Central memory CD4-positive, alpha-beta T cell (primary cell): Measurements from ENCODE around the gene PFDN2.
"Not testable (repeated sequence)": the region's sequence is repeated elsewhere in the genome, so short reads cannot be mapped to it uniquely, and the experiment has no call there.

Source experiments
- DNase-seq: peaks from one replicate; pipeline ENCODE4 v3.0.0; 2022

Gene PFDN2

GRCh38 chr1:161080441-161081405 is 37.1 kb downstream of the PFDN2 start:
- no peak for DNase-seq

DNA sequence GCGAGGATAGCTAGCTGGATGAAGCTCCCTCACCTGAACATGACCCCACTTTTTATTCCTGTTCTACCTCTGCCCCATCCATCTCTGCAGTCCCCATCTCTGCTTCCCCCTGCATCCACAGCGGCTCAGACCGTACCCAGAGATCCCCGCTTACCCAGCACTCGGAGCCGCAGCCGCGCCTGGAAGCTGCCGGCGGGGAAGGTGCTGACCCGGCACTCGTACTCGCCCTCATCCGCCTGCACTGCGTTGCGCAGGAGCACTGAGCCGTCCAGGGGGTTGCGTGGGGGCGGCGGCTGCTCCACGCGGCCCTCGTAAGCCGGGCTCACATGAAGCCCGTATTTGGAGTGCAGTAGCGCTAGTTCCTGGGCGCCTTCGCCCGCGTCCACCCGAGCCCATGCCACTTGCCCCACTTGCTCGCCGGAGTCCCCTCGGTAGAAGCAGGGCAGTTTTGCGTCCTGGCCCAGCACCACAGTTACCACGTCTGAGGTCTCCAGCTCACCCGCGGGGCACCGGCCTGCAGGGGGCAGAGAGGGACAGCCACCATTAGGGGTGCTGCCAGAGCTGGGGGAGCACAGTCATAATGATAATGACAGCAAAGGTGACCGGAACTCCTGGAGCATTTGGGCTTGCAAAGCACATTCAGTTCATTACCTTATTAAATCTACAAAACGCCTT is 38.3 kb downstream of the PFDN2 start:
- no peak for DNase-seq

GRCh38 chr1:161077426-161077825 is 40.4 kb downstream of the PFDN2 start:
- no peak for DNase-seq

GRCh38 chr1:161076410-161076809 is 41.4 kb downstream of the PFDN2 start:
- no peak for DNase-seq

- DNase-seq, result no peak
Observed at GRCh38 chr1:161074676-161075368, 43.0 kb downstream of the PFDN2 start.

- no peak for DNase-seq
Observed at GRCh38 chr1:161073474-161074121, 44.2 kb downstream of the PFDN2 start.

- DNase-seq, result no peak
Observed at GRCh38 chr1:161072751-161073449, 44.9 kb downstream of the PFDN2 start.

DNA sequence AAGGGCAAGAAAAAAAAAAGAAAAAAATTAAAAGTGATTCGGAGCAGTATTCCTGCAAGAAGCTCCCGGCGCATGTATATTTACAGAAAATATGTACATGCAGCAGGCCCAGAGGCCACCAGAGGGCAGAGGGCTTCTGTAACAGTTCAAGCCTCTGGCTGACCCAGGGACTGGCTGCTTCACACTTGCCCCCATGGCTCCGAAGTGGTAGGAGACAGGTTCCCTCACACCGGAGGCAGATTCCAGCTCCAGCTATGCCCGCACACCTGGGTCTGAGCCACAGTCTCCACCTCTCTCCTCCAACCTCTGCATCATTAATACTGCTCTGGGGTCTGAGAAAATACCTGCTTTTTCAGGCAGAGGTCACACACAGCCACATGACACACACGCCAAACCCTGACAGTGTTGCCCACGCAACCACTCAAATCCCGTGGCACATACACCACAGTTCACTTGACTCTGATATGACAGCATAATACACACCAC is 45.9 kb downstream of the PFDN2 start:
- peak; percentile 30 for DNase-seq

DNA sequence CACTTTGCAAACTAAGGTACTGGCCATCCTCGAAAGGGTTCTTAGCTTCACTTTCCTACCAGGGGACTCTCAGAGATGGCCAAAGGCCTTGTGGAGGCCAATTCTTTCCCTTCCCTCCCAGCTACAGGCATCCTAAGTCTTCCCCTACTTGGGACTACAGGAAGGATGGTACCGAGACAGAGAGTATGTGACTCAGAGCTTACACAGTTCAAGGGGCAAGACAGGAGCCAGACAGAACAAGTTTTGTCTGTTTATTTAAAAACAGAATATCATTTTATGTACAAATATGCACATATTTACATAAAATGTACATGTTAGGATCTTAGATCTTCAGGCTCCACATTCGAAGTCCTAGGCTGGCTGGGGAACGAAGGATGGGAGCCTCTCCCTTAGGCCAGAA is 47.1 kb downstream of the PFDN2 start:
- no peak for DNase-seq

DNA sequence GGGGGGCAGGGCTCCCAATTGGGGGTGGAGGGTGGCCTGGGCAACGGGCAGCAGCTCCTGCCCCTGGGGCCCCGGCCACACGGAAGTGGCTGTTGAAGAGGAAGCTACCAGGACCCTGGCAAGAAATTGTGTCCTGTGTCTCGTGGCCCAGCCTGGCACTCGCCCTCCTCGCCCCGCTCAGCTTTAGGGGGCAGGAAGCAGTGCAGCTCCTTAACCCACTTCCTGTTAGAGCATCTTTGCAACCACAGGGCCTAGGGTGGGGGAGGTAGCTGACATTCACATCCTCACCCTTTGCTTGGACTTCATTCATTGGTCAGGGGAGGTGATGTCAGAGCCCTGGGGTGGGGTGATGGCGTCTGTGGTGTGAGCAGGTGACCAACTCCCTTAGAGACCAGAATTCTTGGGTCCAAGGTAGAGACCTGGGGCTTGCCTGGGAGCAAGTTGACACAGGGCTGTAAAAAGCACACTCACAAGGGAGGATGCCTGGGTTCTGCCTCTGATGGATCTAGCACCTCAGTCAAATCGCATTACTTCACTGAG is 48.0 kb downstream of the PFDN2 start, which contains the start of gene ARHGAP30:
Gene ARHGAP30, minus strand, starts transcription at position 161 of the 540 bp plus-strand sequence. CDS start 267 bp downstream, outside the sequence.
- DNase-seq, result peak; percentile 88

- peak; percentile 12 for DNase-seq
Observed at GRCh38 chr1:161069241-161069640, 48.6 kb downstream of the PFDN2 start.

DNA sequence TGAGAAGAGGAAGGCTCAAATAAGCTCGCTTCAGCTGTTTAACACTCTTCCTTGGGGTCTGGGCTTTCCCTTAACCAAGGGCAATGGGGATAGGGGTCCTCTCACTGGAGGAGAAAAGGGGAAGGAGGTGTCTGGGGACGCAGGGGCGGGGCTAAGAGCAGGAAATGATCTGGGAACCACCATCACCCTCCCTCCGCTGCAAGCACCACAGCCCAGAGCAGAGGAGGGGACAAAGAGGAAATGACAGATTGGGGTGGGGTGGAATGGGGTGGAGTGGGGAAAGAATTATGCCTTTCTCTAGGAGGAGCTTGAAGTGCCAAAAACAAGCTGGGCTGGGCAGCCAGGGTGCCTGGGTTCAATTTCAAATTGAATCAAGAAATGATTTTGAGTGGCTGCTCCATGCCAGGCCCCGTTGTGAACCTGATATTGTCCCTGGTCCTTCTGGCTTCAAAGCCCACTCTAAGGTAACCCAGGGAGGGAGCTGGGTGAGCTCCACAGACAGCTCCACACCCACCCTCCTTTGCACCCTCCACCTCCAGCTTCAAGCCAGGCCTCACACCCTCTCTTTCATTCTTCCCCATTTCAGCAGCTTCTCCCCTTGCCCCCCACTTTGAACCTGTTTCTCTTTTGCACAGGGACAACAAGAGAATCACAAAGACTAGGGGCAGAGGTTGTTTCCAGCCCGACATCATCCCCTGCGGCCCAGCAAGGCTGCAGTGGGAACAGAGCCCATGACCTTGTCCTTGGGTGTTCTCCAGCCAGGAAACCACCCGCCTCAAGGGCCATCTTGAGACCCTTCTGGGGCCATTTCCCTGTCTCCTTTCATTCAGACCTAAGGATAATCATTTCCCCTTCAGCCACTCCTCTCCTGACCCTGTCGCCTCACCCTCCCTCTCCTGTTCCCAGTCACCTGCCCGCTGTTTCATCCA is 49.3 kb downstream of the PFDN2 start:
- DNase-seq, result peak; percentile 84

DNA sequence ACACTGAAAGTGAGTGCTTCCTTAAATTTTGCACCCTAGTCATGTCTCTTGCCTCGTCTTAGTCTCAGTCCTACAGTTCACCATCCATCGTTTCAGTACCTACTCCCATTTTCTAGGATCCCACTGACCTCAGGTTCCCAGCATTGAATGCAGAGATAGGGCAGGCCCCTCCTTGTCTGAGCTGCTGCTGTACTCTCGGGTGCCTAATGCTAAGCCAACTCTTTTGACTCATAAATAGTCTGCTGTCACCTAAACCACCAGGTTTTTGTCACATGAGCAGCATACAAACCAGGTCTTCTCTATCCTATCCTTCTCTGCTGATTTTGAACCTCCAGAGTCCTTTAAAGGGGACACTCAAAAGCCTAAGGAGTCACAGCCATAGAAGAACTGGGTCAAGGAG is 51.1 kb downstream of the PFDN2 start:
- DNase-seq, result no peak

DNA sequence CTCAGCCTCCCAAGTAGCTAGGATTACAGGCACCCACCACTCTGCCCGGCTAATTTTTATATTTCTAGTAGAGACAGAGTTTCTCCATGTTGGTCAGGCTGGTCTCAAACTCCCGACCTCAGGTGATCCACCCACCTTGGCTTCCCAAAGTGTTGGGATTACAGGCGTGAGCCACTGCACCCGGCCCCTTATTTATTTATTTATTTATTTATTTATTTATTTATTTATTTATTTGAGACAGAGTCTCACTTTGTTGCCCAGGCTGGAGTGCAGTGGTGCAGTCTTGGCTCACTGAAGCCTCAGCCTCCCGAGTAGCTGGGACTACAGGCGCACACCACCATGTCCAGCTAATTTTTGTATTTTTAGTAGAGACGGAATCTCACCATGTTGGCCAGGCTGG is 52.2 kb downstream of the PFDN2 start:
- not testable (repeated sequence) for DNase-seq

DNA sequence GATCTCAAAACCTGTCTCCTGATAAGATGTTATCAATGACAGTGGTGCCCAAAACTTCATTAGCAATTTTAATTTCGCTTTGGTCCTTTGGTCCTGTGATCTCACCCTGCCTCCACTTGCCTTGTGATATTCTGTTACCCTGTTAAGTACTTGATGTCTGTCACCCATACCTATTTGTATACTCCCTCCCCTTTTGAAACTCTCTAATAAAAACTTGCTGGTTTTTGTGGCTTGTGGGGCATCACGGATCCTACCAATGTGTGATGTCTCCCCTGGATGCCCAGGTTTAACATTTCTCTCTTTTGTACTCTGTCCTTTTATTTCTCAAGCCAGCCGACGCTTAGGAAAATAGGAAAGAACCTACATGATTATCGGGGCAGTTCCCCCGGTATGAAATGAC is 53.9 kb downstream of the PFDN2 start:
- not testable (repeated sequence) for DNase-seq

- DNase-seq, result no peak
Observed at GRCh38 chr1:161061419-161061818, 56.4 kb downstream of the PFDN2 start.

DNA sequence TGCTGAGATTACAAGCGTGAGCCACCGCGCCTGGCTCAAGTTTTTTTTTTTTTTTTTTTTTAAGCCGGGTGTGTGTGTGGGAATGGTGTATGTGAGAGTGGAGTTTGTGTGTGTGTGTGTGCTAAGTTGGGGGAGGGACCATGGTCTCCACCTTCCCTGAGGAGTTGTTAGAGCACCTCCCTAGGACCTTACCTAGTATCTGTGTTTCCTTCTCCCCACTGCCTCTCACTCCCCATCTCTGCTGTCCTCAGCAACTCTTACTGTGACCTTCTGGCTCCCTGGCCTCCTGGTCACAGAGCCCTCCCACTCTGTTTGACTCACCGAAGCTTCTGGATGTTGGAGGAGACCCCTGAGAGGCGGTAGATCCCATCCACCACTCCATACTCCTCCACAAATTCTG is 58.5 kb downstream of the PFDN2 start:
- no peak for DNase-seq

- no peak for DNase-seq
Observed at GRCh38 chr1:161054805-161055204, 63.0 kb downstream of the PFDN2 start.

DNA sequence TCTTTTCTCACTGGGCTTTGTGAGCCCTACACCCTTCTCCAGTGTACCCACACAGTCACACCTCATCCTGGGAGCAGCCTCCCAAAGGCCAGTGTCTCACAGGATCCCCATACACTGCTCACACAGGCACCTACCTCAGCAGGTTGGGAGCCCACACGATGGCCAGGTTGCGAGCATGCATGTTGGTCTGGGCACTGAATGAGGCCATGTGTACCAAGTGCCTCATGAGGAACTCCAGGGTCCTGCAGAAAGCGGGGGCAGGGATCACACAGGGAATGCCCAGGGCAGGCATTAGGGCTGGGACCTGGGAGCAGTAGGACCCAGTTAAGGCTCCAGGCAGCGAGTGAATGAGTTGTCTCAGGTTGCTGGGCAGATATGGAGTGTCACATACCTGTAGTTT is 63.6 kb downstream of the PFDN2 start:
- no peak for DNase-seq

DNA sequence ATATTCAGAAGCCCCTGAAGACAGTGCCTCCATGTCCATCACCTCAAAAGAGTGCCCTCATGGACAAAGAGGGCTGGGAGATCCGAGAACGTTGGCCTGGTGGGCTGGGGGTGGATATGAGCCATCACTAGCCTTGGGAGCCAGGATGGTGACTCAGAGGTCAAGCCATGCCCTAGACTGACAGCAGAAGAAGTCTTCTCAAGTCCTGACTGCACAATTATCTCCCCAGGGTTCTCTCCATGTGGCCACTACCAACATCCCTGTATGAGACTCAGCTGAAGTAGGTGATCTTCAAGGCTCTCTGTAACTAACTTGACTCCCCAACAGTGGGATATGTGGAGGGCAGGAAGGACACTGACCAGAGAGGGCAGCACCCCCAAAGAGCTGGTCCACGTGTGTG is 64.9 kb downstream of the PFDN2 start:
- no peak for DNase-seq
